HG03159 (cell line): ENCODE measurements around the gene NKX2-8.
"Not testable (repeated sequence)": the region's sequence is repeated elsewhere in the genome, so short reads cannot be mapped to it uniquely, and the experiment has no call there.

Source experiments
- ATAC-seq: cut with Tn5 transposase; IDR thresholded peaks from one replicate; pipeline ENCODE4 v1.9.1; 2021; ENCODE audit warnings: mild to moderate bottlenecking, moderate library complexity; ENCODE audit not compliant: unreplicated experiment

The NKX2-8 gene

DNA sequence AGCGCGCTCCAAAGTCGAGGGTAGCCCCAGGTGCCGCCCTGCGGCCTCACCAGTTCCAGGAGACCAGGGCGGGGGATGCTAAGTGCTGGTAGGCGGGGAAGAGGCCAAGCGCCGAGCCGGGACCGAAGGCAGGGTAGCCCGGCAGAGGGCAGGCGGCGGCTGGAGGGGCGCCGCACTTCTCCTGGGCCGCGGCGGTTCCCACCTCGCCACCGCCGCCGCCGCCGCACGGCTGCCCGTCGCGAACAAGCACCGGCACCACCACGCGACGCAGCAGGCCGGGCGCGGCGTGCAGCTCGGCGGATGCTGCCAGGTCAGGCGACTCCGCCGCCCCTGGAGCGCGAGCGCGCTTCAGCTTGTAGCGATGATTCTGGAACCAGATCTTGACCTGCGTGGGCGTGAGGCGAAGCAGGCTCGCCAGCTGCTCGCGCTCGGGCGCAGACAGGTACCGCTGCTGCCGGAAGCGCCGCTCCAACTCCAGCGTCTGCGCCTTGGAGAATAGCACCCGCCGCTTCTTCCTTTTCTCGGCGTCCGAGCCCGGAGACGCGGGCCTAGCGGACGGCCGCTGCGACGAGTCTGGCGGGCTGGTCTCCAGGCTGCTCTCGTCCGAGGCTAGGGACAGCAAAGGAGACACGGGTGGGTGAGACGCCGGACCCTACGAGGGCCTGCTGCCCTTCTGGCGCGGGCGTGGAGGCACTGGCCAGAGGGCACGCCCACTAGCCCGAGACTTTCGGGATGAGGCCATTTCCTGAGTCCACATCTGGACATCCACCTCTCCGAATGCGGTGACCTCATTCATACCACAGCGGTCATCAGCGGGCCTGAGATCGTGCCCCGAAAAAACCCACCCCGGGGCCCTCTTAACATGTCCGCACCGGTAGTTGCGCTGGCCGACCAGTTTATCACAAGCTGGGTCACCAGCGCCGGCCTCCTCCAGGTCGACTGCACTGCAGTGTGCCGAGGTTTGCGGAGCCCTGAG is 1.3 kb downstream of the NKX2-8 start:
- ATAC-seq = no peak

DNA sequence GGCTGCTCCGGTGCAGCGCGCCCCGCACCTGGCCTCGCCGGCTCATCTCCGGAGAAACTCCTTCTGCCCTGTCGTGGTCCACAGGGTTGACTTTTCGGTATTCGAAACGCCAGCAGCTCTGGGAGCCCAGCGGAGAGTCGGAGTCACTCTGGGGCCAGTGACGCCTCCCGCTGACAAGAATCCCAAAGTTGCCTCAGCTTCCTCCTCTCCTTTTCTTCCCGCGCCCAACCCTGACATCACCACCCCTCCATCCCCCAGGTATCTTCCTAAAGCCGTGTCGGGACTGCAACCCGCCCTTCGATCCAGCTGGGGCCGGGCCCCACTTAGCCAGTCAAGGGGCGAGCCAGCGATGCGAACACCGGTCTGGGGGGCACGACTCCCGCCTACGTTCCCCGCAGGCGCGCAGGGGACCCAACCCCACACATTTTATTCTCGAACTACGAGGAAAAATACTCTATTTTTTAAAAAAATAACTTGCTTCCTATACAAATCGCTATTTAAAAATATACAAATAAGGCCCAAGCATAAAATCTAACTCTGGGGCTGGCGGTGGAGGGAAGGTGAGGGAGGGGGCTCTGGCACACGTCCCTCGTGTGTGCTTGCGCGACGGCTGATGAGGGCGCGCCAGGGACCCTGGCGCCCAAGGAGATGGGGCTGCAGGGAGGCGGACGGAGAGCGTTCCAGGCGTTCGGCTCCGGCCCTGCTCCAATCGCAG is 2.1 kb downstream of the NKX2-8 start:
- ATAC-seq = no peak

DNA sequence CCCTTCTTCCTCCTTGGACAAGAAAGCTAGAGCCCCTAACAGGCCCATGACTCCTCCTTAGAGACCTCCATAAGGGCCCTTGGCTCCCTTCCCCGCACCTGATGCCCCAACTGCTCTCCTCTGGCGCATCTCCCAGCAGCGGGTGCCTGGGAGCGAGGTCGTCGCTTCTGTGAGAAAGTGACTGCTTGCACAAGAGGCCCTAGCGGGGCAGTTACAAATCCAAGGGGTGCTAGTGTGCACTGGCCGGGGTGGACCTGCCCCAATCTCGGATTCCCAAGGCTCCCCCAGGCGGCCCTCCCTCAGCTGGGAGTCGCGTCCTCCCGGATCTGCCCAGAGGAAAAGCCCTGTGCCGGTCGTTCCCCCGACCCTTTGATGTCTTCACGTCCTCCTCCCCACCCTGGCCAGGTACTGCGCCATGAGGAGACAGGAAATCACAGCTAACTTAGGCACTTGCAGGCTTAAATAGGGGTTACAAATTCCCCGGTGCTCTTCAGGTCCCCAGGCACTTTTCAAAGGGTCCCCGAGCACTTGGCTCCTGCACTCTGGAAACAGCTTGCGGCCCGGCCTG is 2.8 kb downstream of the NKX2-8 start:
- ATAC-seq = no peak

DNA sequence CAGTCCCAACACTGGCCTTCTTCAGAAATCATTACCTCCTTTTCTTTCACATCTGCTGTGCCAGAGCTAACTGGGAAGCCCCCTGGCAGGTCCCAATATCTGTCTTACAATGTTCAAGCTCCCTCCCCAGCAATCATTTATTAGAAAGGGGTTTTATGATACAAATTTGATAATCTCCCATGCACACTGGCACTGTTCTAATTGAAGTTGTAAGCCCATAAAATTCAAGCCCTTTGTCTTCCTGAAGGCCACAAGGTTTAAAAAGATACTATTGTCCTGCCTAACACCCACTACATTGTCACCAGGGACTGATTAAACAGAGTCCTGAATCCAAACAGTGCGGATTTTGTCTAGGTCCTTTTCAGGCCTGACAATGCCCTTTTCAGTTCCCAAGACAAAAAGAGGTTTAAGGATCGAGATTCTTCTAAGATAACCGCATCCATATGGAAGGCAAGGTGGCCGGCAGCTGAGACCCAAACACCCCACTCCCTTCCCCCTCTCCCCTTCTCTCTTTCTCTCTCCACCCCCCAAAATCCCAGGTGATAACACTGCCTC is 3.3 kb downstream of the NKX2-8 start:
- ATAC-seq = no peak

DNA sequence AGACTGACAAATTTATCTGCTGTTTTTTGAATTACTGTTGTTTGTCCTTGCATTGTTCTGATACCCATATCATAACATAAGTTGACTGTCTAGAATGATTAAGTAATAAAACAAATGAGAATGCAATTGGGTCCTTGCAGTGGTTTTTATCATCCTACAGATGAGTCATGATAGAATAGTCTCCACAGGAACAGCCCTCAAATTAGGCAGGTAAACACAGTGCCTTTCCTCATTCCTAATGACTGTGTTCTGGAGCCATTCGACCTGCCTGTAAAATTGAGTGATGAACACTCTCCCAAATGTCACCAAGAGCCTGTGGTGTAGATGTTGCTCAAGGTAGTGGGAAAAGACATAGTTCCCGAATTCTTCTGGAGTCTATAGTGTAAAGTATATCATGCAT is 12.3 kb downstream of the NKX2-8 start:
- ATAC-seq = no peak

DNA sequence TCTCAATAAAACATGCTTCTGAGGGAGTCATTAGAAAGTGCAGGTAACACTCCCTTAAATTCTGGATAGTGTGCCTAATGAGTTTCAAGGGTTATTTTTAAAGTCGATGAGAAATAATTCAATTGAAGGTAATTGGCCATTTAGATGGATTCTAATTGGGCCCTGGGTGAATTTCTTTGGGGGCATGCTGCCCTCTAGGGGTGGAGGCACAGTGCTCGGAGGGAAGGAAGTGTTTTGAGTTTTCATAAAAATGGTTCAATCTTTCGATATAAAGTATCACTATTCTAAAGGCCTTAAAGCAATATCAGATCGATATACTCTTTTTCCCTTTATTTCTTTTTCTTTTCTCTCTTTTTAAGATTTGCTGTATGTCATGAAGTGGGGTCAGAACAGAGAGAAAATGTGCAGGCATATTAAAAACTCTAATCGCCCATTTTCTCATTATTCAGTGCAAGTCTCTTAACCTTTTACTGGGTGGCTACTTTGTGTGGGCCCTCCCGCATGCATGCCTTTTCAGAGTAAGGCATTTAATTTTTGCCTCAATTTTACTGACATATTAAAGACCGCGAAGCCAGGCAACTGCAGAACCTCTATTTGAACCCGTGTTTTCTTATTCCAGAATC is 25.5 kb downstream of the NKX2-8 start:
- no peak for ATAC-seq

DNA sequence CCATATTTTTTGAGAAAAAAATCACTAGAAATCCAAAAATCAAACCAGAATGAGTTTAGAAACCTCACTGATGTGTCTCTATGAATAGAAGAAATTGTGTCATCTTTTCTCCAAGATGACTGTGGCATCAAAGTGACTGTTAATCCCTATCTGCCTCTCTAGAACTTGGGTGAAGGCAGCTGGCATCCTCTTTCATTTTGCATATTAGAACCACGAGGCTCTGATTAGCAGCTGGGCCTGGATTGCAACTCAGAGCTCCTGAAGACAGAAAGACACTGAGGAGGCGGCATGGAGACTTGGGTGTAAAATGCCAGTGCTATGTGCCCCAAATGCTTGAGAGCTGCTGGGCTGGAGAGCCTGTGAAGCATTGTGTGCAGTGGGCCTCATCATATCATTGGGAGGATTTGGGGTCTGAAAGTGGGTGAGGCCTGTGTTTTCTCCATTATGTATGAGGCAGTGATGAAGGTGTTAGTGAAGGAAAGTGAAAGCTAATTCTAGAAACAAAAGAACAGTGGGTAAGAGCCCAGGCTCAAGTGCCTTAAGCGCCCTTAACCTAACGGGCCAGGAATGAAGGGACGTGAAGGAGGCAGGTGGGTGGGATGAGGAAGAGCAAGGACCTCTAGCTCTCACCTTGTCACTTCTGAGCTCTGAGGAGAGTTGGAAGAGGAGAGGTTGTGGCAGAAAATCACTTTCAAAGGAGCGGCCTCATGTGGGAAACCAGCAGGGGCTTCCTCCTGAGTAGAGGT is 26.2 kb downstream of the NKX2-8 start:
- no peak for ATAC-seq

DNA sequence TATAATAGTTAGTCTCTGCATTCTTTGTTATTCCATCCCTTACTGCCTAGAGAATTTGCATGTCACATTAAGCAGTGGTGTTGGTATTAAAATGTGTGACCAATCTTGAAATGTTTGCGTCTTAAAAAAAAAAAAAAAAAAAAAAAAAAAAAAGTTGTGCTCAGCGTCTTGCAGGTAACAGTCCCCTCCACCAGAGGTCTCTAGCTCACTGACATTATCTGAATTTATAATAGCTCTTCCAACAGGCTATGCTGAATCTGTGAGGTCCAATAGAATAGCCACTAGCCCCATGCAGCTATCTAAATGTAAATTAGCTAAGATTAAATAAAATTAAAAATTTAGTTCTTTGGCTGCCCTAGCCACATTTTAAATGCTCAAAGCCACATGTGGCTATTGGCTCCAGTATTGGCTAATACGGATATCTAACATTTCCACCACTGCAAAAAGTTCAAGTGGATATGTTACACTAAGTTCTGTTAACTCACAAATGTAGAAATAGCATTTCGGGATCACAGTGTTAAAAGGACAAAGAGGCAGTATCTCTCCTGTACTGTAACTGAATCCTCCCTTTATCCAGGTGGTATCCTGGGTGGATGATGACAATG is 28.7 kb downstream of the NKX2-8 start:
- peak; percentile 66 for ATAC-seq

DNA sequence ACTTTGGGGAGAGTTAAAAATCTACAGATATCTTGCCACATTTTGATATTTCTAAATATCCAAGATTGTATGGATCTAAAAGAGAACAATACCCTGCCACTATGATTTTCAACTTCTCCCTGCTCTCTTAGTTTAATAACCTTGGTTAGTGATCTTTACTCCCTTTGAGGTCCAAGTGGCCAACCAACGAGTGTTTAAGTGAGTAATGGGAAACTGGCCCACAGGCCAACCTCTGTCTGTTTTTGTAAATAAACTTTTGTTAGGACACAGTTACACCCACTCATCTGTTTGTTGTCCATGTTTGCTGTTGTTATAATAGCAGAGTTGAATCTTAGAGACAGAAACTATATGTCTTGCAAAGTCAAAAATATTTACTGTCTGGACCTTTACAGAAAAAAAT is 31.5 kb downstream of the NKX2-8 start:
- no peak for ATAC-seq

DNA sequence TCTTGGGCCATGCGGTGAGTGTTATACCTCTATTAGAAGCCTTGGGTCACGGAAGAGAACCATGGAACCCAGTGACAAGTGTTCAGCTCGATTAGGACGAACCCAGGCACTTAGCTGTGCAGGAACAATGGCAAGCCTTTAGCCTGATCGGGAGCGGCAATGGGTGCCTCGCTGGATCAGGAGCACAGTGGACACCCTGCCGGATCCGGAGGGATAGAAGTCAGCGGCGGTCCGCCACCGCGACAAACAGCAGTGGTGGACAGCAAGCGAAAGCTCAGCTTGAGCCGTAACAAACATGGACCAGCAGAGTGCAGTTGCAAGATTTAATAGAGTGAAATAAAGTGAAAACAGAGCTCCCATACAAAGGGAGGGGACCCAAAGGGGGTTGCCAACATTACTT is 38.1 kb downstream of the NKX2-8 start:
- ATAC-seq = not testable (repeated sequence)

DNA sequence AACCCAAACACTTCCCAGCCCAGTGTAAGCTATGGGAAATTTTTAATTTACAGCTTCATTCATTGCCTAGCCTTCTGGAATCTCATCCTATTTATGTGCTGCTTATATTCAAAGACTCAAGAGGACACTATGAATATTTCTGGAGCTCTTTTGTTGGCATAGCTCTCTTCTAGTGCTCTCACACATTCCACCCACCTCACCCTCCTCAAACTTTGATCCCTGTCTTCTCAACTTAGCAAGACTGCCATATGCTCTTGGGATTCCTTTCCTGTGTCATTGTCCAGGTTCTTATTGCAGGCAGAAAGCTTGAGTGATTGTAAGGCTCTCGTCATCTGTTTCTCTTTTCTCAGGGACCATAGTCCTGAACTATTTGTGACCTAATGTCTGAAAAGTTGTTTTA is 44.4 kb downstream of the NKX2-8 start:
- no peak for ATAC-seq
